GM12865 (cell line): ENCODE results near the gene NUDT22.

Experiments
- DNase-seq: peaks from one replicate; pipeline ENCODE4 v3.0.0; 2010; ENCODE audit warnings: low read depth
- H3K4me3 ChIP-seq: 2 replicates; pipeline ENCODE4 v1.5.1; 2011; ENCODE audit warnings: mild to moderate bottlenecking, low read depth, low read length, control low read depth
- TF ChIP-seq, protein P1 (sequence below): IDR thresholded peaks from 2 replicates; pipeline ENCODE4 v1.5.1; 2011; ENCODE audit warnings: low read length, control low read depth, low read depth, inconsistent platforms; ENCODE audit not compliant: insufficient read depth; ENCODE audit errors: missing control alignments

Gene NUDT22

DNA sequence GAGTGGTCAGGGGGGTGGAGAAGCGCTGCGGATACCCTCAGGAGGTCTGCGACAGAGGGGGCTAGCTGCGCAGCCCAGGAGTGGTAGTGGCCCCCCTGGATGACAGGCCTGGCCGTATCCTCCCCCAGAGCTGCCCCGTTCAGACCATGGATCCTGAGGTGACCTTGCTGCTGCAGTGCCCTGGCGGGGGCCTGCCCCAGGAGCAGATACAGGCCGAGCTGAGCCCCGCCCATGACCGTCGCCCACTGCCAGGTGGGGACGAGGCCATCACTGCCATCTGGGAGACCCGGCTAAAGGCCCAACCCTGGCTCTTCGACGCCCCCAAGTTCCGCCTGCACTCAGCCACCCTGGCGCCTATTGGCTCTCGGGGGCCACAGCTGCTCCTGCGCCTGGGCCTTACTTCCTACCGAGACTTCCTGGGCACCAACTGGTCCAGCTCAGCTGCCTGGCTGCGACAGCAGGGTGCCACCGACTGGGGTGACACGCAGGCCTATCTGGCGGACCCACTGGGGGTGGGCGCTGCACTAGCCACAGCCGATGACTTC lies 505 bp downstream of the NUDT22 start:
- TF ChIP-seq, protein P1, sequence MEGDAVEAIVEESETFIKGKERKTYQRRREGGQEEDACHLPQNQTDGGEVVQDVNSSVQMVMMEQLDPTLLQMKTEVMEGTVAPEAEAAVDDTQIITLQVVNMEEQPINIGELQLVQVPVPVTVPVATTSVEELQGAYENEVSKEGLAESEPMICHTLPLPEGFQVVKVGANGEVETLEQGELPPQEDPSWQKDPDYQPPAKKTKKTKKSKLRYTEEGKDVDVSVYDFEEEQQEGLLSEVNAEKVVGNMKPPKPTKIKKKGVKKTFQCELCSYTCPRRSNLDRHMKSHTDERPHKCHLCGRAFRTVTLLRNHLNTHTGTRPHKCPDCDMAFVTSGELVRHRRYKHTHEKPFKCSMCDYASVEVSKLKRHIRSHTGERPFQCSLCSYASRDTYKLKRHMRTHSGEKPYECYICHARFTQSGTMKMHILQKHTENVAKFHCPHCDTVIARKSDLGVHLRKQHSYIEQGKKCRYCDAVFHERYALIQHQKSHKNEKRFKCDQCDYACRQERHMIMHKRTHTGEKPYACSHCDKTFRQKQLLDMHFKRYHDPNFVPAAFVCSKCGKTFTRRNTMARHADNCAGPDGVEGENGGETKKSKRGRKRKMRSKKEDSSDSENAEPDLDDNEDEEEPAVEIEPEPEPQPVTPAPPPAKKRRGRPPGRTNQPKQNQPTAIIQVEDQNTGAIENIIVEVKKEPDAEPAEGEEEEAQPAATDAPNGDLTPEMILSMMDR = no peak
- DNase-seq = peak; percentile 85

DNA sequence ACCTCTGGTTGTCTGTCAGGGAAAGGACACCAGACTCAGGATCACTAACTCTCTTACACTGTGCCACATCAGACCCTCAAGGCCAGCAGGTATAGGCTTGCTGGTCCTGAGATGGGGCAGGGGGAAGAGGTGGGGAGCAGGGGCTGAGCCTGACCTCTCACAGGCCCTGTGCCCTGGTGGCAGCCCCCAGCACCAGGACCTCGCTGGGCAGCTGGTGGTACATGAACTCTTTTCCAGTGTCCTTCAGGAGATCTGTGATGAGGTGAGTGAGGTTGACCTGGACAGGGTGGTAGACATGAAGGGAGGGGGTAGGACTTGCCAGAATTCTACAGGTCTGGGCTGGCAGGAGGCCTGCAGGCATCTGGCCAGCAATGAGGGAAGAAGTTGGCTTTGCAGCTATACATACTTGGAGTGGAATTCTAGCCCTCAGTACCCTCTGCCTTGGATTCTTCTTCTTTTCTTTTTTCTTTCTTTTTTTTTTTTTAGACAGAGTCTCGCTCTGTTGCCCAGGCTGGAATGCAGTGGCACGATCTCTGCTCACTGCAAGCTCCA lies 1.4 kb downstream of the NUDT22 start:
- no peak for DNase-seq
- peak overlapping the region; percentile 94 for H3K4me3 ChIP-seq
- TF ChIP-seq, protein P1 = no peak

More for the DNA sequence above, 505 bp downstream of the NUDT22 start:
- peak overlapping the region; percentile 94 for H3K4me3 ChIP-seq

DNA sequence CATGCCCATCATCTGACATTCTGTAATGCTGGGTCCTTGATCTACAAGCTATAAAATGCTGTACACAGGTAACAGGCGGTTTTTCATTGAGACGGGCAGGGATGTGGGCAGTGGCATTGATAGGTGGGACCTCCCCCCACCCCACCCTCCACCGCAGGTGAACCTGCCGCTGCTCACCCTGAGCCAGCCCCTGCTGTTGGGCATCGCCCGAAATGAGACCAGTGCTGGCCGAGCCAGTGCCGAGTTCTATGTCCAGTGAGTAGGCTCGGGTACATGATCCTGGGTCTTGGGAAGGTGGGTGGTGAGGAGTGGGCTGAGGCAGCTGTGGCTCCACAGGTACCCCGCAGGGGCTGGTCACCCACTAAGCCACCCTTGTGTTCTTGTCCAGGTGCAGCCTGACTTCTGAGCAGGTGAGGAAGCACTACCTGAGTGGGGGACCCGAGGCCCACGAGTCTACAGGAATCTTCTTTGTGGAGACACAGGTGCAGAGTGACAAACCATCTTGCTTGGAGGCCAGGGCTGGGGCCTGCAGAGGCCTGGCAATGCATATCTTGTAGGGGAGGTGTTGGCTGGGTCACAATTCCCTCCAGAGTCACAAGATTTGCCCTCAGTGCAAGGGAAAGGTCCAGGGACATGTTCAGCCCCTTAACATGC lies 3.1 kb downstream of the NUDT22 start:
- no peak overlapping the region for H3K4me3 ChIP-seq
- TF ChIP-seq, protein P1 = no peak
- DNase-seq = no peak

DNA sequence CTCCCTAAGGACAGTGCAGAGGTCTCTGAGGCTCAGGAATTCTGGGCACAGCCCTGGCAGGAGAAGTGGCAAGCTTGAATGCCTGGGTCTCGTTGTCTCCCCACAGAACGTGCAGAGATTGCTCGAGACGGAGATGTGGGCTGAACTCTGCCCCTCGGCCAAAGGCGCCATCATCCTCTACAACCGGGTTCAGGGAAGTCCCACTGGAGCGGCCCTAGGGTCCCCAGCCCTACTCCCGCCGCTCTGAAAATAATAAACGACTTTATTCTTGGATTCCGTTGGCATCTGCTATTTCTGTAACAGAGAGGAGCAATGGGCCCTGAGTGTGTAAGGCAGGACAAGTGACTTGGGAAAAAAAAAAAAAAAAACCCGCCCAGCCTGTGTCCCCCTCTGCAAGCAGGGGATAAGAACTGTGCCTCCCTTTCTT lies 3.7 kb downstream of the NUDT22 start:
- H3K4me3 ChIP-seq = peak overlapping the region; percentile 70
- TF ChIP-seq, protein P1 = no peak
- no peak for DNase-seq

DNA sequence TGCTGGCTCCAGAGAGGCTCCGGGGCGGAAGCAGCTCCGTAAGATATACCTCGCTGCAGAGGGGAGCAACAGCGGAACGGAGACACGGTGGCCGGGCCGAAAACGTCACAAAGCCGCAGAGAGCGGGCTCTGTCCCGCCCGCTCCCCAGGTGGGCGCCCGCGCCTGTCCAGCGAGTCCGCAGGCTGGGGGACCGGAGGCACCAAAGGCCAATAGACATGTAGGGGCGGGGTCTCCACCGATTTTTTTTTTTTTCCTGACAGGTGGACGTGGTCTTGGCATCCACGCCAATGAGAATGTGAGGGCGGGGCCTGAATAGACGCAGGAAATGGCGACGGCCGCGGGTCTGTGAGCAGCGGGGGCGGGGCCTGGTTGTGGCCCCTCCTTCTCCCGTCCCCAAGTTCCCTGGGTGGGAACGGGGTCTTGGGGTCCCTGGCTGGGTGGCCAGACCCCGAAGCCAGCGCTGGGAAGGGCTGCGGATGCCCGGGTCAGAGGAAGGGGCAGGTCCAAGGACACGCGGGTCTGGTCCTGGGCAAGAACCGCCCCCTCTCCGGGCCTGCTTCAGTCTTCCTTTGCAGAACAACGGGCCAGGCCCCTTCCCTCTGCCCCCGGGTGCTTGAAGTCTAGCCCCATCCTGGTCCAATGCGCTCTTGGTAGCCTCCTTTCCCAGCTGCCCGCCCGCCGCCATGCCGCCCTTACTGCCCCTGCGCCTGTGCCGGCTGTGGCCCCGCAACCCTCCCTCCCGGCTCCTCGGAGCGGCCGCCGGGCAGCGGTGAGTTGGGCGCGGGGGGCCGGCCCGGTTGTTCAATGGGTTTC lies 4.3 kb downstream of the NUDT22 start, which contains the start of gene DNAJC4:
Gene DNAJC4 (plus strand): TSS at position 378 of the 814 bp plus-strand sequence. CDS start 307 bp downstream, at position 685.
- TF ChIP-seq, protein P1 = no peak
- peak within 1 kb of the TSS; percentile 70 for H3K4me3 ChIP-seq
- DNase-seq = peak; percentile 95

DNA sequence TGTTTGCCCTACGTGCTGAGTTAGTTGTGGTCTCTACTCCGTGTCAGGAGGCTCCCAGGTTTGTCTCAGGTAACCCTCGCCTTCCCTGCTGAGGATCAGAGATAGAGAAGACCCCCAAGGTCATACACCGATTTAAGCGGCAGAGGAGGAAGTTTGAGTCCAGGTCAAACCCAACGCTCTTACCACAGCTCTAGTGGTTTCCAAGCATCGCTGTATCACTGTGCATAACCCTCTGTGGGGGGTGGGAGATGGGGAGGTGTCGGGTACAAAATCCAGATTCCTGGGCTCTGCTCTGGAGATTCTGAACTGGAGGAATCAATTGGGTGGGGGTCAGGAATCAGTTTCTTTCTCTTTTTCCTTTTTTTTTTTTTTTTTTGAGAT lies 4.9 kb downstream of the NUDT22 start:
- TF ChIP-seq, protein P1 = no peak
- no peak for DNase-seq
- H3K4me3 ChIP-seq = peak overlapping the region; percentile 70
